CD14-positive monocyte (primary cell): ENCODE data around the gene ATG16L2. TPM values are rescaled to one million over a fixed set of nuclear protein-coding genes. Genes with fewer than 3 reads are reported as not detected.
A peak's percentile ranks its signal among the peaks of the same experiment; 100 is the strongest.

Source experiments
- DNase-seq, 3 donors: peaks; one replicate each; pipeline ENCODE4 v3.0.0-alpha.2; 2011 to 2022
- H2AFZ ChIP-seq: 2 replicates; pipeline ENCODE4 v1.6.0; 2012; ENCODE audit warnings: mild to moderate bottlenecking, low read depth, low read length, inconsistent platforms; ENCODE audit not compliant: insufficient read depth, poor library complexity, severe bottlenecking
- H3K27ac ChIP-seq, 2 donors: 1 replicate in 1 of 2; 2 replicates in 1 of 2; pipeline ENCODE4 v1.5.1; 2012 to 2013; ENCODE audit warnings: low read length in 2 of 2, control low read depth in 1 of 2, inconsistent platforms in 1 of 2, low read depth in 1 of 2, mild to moderate bottlenecking in 1 of 2
- H3K27me3 ChIP-seq, 2 donors: one replicate each; pipeline versions ENCODE4 v1.6.0 to v1.6.1; 2011 to 2013; ENCODE audit warnings: low read length in 2 of 2; ENCODE audit not compliant: control insufficient read depth in 2 of 2, insufficient read depth in 2 of 2
- H3K36me3 ChIP-seq, 2 donors: replicated peaks in 1 of 2; 1 replicate in 1 of 2; 2 replicates in 1 of 2; pipeline versions ENCODE4 v1.5.1 to v1.6.1; 2012 to 2013; ENCODE audit warnings: low read length in 2 of 2, control low read depth in 1 of 2, inconsistent platforms in 1 of 2, mild to moderate bottlenecking in 1 of 2; ENCODE audit not compliant: insufficient read depth in 2 of 2, control insufficient read depth in 1 of 2
- H3K4me1 ChIP-seq, 2 donors: 1 replicate in 1 of 2; 2 replicates in 1 of 2; pipeline versions ENCODE4 v1.5.1 to v1.6.1; 2012 to 2013; ENCODE audit warnings: low read length in 2 of 2, control low read depth in 1 of 2, inconsistent platforms in 1 of 2, mild to moderate bottlenecking in 1 of 2, moderate library complexity in 1 of 2; ENCODE audit not compliant: insufficient read depth in 2 of 2, control insufficient read depth in 1 of 2
- H3K4me2 ChIP-seq: replicated peaks from 2 replicates; pipeline ENCODE3; 2012; ENCODE audit warnings: low read length, moderate library complexity, mild to moderate bottlenecking; ENCODE audit not compliant: poor library complexity, severe bottlenecking; ENCODE audit errors: extremely low read depth
- H3K4me3 ChIP-seq, 3 experiments: fragments of 200-600 bp in 1 of 3; sonication (generic) in 1 of 3; replicated peaks in 1 of 3; 1 replicate in 2 of 3; 2 replicates in 1 of 3; pipeline ENCODE4 v1.5.1; 2011 to 2013; ENCODE audit warnings: low read length in 3 of 3, mild to moderate bottlenecking in 3 of 3, control low read depth in 2 of 3, low read depth in 2 of 3, inconsistent platforms in 1 of 3, moderate library complexity in 1 of 3
- H3K79me2 ChIP-seq: 2 replicates; pipeline ENCODE4 v1.6.0; 2012; ENCODE audit warnings: mild to moderate bottlenecking, control low read depth, inconsistent platforms, low read length, moderate library complexity; ENCODE audit not compliant: insufficient read depth
- H3K9ac ChIP-seq: 2 replicates; pipeline ENCODE4 v1.6.0; 2017; ENCODE audit warnings: low read length, mild to moderate bottlenecking; ENCODE audit not compliant: insufficient read depth, poor library complexity, severe bottlenecking
- H3K9me3 ChIP-seq, 2 donors: replicated peaks in 1 of 2; 1 replicate in 1 of 2; 2 replicates in 1 of 2; pipeline versions ENCODE4 v1.5.1 to v1.6.1; 2012 to 2013; ENCODE audit warnings: low read length in 2 of 2, control low read depth in 1 of 2; ENCODE audit not compliant: control insufficient read depth in 1 of 2, insufficient read depth in 1 of 2
- H4K20me1 ChIP-seq: 2 replicates; pipeline ENCODE4 v1.6.0; 2012; ENCODE audit warnings: mild to moderate bottlenecking, low read length, control low read depth, moderate library complexity; ENCODE audit not compliant: insufficient read depth
- H3K27ac Mint-ChIP-seq, 7 donors: one replicate each; pipeline ENCODE4 v1.8.0; 2020; ENCODE audit warnings: mild to moderate bottlenecking in 7 of 7, mixed read lengths in 7 of 7, moderate library complexity in 6 of 7, inconsistent platforms in 2 of 7
- H3K27me3 Mint-ChIP-seq, 3 donors: one replicate each; pipeline ENCODE4 v1.8.0; 2021 to 2022; ENCODE audit warnings: low read depth in 3 of 3, mild to moderate bottlenecking in 3 of 3, mixed read lengths in 3 of 3, moderate library complexity in 3 of 3, inconsistent platforms in 1 of 3
- H3K36me3 Mint-ChIP-seq, 2 donors: one replicate each; pipeline ENCODE4 v1.8.0; 2020; ENCODE audit warnings: mixed read lengths in 2 of 2, inconsistent platforms in 1 of 2, mild to moderate bottlenecking in 1 of 2
- H3K4me1 Mint-ChIP-seq: one replicate; pipeline ENCODE4 v1.8.0; 2020; ENCODE audit warnings: mild to moderate bottlenecking, mixed read lengths
- H3K4me3 Mint-ChIP-seq, 2 donors: one replicate each; pipeline ENCODE4 v1.8.0; 2020; ENCODE audit warnings: mild to moderate bottlenecking in 2 of 2, mixed read lengths in 2 of 2, moderate library complexity in 1 of 2
- H3K9me3 Mint-ChIP-seq, 7 donors: one replicate each; pipeline ENCODE4 v1.8.0; 2020 to 2022; ENCODE audit warnings: mixed read lengths in 7 of 7, mild to moderate bottlenecking in 6 of 7, moderate library complexity in 6 of 7, inconsistent platforms in 2 of 7
- CTCF ChIP-seq: fragments of 200-600 bp; IDR thresholded peaks from one replicate; pipeline ENCODE4 v1.8.0; 2022; ENCODE audit warnings: antibody characterized with exemption, mild to moderate bottlenecking
- WGBS: methylation state at CpG from one replicate; pipeline ENCODE4 v1.1.5; 2013; ENCODE audit warnings: missing lambda C conversion rate; ENCODE audit not compliant: insufficient coverage; 5-methylcytosine and 5-hydroxymethylcytosine counted together
- intact Hi-C, 2 donors: fragments of 100-400 bp; cut with micrococcal nuclease; formaldehyde crosslinking; loops; one replicate each; pipeline versions ENCODE4 v1.15.0 to v1.15.1; 2023
- polyA plus RNA-seq, 3 donors: library from polyadenylated mRNA; depleted of rRNA in 1 of 3; unstranded in 2 of 3; stranded (reverse) in 1 of 3; fragments of 300-500 nt in 2 of 3; fragments of >200 nt in 1 of 3; fragmentation: Illumina TruSeq in 2 of 3; gene quantifications; 1 replicate in 2 of 3; 2 replicates in 1 of 3; pipeline ENCODE4 v1.2.3, GENCODE V29; 2012 to 2021

ATG16L2 gene
- polyA plus RNA-seq, 3 donors, result 36.9 to 975 (median 46.8) TPM

GRCh38 chr11:72842653-72843330 is 28.6 kb downstream of the ATG16L2 start:
- peaks cover 6% of the 10 kb centered on the region for H4K20me1 ChIP-seq
- no peak overlapping the region for H3K9ac ChIP-seq
- Mint-ChIP-seq H3K9me3 (no peaks in the 10 kb centered on the region), H3K4me3 (no peak overlapping the region), H3K36me3 (peaks cover 81 to 91% of the 10 kb centered on the region in 2 donors), H3K4me1 (no peaks in the 10 kb centered on the region), H3K27ac (peak overlapping the region in 1 of 7 donors; percentile 4), H3K27me3 (peaks cover 0 to 2% (median 1%) of the 10 kb centered on the region in 3 donors)
- no peaks in the 10 kb centered on the region for H3K27me3 ChIP-seq
- H3K36me3 ChIP-seq, result peaks cover 78 to 100% of the 10 kb centered on the region in 2 donors
- H3K4me2 ChIP-seq, result no peak overlapping the region
- H3K4me3 ChIP-seq, result no peak overlapping the region
- no peaks in the 10 kb centered on the region for H3K4me1 ChIP-seq
- no peak overlapping the region for H2AFZ ChIP-seq
- WGBS, result 97% methylated on average over 11 of the region's 14 CpGs
- H3K79me2 ChIP-seq, result no peaks in the 10 kb centered on the region
- peak overlapping the region in 1 of 2 donors; percentile 14 for H3K27ac ChIP-seq
- TF ChIP-seq CTCF, result no peak
- no peaks in the 10 kb centered on the region for H3K9me3 ChIP-seq
- intact Hi-C loops, result no loop called here
- no peak for DNase-seq

DNA sequence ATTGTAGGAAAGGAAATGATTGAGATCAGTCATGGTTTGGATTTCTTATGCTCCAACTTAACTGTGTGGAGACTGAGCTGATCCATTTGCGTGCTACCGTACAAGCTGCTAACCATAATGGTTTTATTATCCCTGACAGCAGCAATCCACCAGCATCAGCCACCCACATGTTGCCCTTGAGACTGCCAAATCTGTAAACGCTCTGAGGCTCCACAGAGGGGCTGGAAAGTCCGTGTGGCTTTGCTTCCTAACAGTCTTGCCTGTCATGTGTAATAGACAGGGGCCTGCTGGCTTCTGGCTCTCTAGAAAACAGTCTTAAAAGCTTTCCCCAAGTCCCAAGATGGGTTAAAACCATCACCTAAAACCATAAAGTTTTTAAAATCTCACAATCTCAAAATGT is 30.1 kb downstream of the ATG16L2 start:
- no peaks in the 10 kb centered on the region for H3K9me3 Mint-ChIP-seq
- intact Hi-C loops, result no loop called here
- WGBS, result 100% methylated on average over 2 of the region's 4 CpGs
- no peak overlapping the region for H3K4me2 ChIP-seq
- H3K36me3 ChIP-seq, result peaks cover 66 to 98% of the 10 kb centered on the region in 2 donors
- H3K27ac Mint-ChIP-seq, result peak overlapping the region in 2 of 7 donors; percentile 25 to 46
- H3K27ac ChIP-seq, result no peak overlapping the region
- no peak for TF ChIP-seq CTCF
- no peaks in the 10 kb centered on the region for H3K4me1 Mint-ChIP-seq
- peaks cover 14% of the 10 kb centered on the region for H4K20me1 ChIP-seq
- peaks cover 76 to 87% of the 10 kb centered on the region in 2 donors for H3K36me3 Mint-ChIP-seq
- H2AFZ ChIP-seq, result no peak overlapping the region
- no peak overlapping the region for H3K4me3 ChIP-seq
- no peaks in the 10 kb centered on the region for H3K79me2 ChIP-seq
- no peak for DNase-seq
- H3K4me3 Mint-ChIP-seq, result no peak overlapping the region
- no peaks in the 10 kb centered on the region for H3K27me3 ChIP-seq
- no peak overlapping the region for H3K9ac ChIP-seq
- H3K9me3 ChIP-seq, result no peaks in the 10 kb centered on the region
- H3K27me3 Mint-ChIP-seq, result peaks cover 0 to 2% (median 1%) of the 10 kb centered on the region in 3 donors
- no peaks in the 10 kb centered on the region for H3K4me1 ChIP-seq
